Measurements from ENCODE around the gene GPR179.
"Not testable (repeated sequence)": the region's sequence is repeated elsewhere in the genome, so short reads cannot be mapped to it uniquely, and the experiment has no call there.

GPR179 gene

DNA sequence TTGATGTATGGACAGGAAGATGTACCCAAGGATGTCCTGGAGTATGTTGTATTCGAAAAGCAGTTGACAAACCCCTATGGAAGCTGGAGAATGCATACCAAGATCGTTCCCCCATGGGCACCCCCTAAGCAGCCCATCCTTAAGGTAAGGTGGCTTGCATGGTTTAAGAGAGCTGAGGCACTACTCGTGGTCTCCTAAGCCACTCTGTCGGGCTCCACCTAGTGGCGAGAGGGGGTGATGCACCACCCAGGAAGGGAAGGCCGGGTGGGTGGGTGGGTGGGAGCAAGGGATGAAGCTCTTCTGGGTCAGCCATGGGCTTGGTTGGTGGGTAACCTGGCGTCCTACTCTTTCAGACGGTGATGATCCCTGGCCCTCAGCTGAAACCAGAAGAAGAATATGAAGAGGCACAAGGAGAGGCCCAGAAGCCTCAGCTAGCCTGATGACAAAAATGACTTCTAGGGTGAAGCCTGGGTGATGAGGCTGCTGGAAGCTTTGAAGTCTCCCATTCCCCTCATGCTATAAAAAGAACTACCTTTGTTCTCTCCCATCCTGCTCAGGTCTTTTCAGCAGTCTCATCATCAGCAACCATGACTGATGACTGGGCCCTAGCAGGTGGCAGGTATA, 21.5 kb downstream of the GPR179 start:
- DNase-seq: no peak

DNA sequence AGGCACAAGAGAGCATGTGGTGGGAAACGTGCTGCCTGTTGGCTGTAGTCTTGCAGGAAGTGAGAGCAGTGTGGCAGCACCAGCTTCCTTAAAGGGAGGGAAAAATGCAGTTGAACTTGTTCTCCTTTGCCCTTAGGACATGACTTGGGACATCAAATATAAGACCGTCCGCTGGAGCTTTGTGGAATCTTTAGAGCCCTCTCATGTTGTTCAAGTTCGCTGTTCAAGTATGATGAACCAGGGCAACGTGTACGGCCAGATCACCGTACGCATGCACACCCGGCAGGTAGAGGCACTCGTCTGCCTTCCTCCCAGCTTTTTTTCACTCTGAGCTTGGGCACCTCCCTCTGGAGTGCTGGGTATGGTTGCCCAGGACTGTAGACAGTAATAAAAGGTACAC, 23.3 kb downstream of the GPR179 start:
- DNase-seq: no peak

DNA sequence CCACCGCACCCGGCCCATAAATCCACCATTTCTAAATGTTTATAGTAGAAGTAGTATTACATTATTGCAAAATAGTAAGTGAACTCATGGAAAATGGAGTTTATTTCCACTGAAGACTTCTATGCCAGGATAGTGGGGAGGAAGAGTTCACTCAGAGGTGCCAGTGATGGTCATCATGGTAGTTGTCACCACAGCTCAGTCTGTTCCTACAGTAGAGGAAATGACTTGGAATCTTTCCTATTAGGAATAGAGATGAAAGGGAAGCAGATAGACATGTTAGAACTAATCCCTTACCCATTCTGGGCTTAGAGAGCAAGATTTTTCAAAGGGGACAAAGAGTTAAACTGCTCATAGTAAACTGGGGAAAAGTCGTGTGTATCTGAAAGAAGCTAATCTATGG, 26.7 kb downstream of the GPR179 start:
- DNase-seq: no peak

DNA sequence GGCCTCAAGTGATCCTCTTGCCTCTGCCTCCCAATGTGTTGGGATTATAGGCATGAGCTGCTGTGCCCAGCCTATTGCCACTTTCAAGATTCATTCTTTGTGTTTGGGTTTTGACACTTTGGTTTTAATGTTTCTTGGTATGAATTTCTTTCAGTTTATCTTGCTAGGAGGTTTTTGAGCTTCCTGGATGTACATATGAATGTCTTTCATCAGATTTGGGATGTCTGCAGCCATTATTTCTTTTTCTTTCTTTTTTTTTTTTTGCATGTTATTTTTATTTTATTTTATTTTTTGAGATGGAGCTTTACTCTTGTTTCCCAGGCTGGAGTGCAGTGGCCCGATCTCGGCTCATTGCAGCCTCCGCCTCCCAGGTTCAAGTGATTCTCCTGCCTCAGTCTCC, 28.3 kb downstream of the GPR179 start:
- no peak for DNase-seq

DNA sequence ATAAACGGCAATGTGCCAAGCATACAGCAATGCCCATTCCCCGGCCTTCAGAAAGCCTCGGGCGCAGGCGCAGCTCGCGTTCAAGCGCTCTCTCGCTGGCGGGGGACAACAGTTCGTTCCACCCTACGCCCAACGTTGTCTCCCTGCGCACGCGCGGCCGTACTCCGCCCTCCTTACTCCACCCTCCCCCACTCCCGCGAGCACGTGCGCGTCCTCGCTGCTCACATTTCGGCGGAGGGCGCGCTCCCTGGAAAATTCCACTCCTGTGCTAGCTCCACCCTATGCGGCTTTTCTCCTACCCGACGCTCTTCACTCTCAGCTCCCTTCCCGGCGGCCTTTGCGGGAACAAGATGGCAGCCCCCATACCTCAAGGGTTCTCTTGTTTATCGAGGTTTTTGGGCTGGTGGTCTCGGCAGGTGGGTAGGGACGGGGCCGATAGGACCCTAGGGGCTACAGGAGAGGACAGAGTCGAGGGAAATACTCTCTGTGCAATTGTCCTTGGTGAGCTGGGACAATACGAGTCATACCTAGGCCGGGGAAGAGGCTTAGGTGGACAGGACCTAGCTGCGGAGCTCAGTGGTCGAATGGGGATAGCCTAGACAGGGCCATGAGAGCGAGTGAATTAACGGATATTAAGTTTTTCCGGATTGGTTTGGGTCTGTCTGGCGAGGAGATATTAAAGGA, 46.8 kb downstream of the GPR179 start, which contains the start of gene MRPL45:
Gene MRPL45, plus strand, starts transcription at position 335 of the 684 bp plus-strand sequence. Its CDS starts 16 bp downstream, at position 351.
- DNase-seq: peak; percentile 82

DNA sequence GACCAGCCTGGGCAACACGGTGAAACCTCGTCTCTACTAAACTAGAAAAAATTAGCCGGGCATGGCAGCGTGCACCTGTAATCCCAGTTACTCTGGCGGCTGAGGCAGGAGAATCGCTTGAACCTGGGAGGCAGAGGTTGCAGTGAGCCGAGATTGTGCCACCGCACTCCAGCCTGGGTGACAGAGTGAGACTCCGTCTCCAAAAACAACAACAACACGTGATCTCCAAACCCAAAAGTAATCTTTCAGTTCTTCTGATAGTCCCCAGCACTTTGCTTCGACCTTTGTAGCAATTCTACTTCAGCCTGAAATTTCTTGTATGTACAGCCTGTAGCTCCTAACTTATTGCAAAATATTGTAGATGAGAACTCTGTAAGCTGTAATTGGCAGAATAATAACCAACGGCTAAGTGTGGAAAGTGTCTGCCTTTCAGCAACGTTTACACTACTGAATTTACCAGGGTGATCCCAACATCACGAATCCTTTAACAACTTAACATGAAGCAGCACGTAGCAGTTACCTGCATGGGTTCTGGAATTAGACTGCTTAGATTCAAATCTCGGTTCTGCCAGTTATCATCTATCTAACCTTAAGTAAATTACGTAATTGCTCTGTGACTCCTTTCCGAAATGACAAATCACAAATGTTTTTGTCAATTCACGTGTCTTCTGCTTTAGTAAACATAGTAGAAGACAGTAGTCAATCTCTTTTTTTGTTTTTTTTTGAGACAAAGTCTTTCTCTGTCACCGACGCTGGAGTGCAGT, 48.0 kb downstream of the GPR179 start:
- DNase-seq: not testable (repeated sequence)

DNA sequence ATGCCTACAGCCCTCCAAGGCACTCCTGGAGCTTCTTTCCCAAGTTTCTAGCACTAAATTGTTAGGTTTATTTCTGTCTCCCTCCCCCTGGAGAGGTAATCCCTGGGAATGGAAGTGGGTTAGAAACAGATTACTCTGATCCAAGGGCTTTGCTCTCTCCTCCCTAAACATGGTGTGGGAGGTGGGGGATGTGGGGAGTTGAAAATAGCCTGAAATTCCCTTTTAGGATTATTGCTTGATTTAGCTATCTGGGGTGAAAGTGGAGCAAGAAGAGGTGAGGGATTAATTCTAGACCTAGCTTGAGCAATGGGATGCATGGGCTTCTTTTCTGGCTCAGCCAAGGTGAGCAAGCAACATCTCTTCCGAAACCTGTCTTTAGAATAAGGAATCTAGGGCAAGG, 54.0 kb downstream of the GPR179 start:
- not testable (repeated sequence) for DNase-seq

DNA sequence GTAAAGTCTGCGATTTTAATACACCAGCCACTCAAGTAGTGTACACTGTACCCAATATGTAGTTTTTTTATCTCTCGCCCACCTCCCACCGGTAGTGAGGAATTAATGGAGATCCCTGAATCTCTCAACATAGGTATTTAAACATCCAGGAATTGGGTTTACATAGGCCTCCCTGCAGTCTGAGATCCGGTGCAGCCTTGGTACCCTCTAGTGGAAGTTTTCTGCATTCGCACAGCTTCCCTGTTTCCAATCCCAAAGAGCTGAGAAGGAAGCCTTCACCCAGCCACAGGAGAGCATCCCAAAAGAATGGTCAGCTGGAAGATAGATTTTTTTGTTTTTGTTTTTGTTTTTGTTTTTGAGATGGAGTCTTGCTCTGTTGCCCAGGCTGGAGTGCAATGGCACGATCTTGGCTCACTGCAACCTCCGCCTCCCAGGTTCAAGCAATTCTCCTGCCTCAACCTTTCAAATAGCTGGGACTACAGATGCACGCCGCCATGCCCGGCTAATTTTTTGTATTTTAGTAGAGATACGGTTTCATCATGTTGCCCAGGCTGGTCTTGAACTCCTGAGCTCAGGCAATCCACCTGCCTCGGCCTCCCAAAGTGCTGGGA, 55.4 kb downstream of the GPR179 start:
- DNase-seq: not testable (repeated sequence)

DNA sequence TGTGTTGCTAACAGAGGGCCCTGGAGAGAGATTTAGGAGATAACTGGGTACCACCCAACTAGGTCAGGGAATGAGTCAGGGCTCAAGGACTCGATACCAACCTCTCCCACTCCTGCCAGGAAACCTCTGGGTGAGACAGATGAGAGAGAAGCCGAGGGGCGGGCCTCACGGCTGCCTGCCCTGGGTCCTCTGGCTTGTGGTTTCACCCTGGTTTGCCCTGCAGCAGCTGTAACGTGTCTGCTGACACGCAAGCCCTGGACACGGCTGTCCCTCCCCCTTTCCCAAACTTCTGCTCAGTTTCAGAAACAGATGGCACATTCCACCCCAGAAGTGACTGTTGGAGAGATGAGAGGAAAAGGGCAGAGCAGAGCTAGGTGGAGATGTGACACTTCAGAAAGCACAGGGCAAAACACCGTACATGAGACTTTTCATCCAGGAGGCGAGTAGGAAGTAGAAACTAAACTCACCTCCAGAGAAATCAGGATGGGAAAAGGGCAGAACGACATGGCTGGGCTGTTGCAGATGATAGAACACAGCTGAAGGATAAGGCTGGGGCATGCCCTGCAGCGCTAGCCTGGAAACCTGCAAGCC, 57.2 kb downstream of the GPR179 start:
- DNase-seq: not testable (repeated sequence)

DNA sequence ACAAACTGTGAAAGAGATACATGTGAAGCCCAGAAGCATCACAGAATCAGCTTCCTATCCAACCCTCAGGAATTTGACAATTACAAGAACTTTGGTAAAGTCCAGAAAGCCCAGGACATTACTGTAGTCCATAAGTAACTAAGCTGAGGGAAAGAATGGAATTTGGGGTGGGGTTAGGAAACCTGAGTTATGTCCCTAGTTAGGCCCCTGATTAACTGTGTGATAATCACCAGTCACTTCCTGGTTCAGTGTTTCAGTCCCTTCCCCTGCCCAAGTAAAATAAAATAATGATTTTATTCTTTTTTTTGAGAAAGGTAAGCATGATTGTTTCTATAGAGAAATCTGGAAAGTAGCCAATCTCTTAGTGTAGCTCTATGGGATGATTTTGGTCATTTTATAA, 57.8 kb downstream of the GPR179 start:
- not testable (repeated sequence) for DNase-seq
